ENCODE measurements around the gene GMPPA.
A peak's percentile ranks its signal among the peaks of the same experiment; 100 is the strongest.

The GMPPA gene

GRCh38 chr2:219486380-219486959, 12.2 kb upstream of the GMPPA start:
- no peak for DNase-seq (ENCODE audit: low read depth in 2 of 2)

- DNase-seq (ENCODE audit: low read depth in 2 of 2): no peak
Observed at GRCh38 chr2:219488149-219488843, 10.4 kb upstream of the GMPPA start.

GRCh38 chr2:219488844-219489194, 9.9 kb upstream of the GMPPA start:
- DNase-seq (ENCODE audit: low read depth in 2 of 2): no peak

- DNase-seq (ENCODE audit: low read depth in 2 of 2): no peak
Observed at GRCh38 chr2:219489315-219489714, 9.4 kb upstream of the GMPPA start.

GRCh38 chr2:219490186-219490585, 8.5 kb upstream of the GMPPA start:
- no peak for DNase-seq (ENCODE audit: low read depth in 2 of 2)

- DNase-seq (ENCODE audit: low read depth in 2 of 2): no peak
Observed at GRCh38 chr2:219490600-219491130, 8.0 kb upstream of the GMPPA start.

GRCh38 chr2:219491278-219491963, 7.3 kb upstream of the GMPPA start:
- DNase-seq (ENCODE audit: low read depth in 2 of 2): no peak

- no peak for DNase-seq (ENCODE audit: low read depth in 2 of 2)
Observed at GRCh38 chr2:219492575-219492974, 6.1 kb upstream of the GMPPA start.

GRCh38 chr2:219493086-219493485, 5.6 kb upstream of the GMPPA start:
- DNase-seq (ENCODE audit: low read depth in 2 of 2): no peak

GRCh38 chr2:219494952-219495530, 3.6 kb upstream of the GMPPA start:
- DNase-seq (ENCODE audit: low read depth in 2 of 2): no peak

- DNase-seq (ENCODE audit: low read depth in 2 of 2): peak; percentile 19 to 54
Observed at GRCh38 chr2:219495531-219496122, 3.1 kb upstream of the GMPPA start.

GRCh38 chr2:219496247-219496824, 2.4 kb upstream of the GMPPA start:
- no peak for DNase-seq (ENCODE audit: low read depth in 2 of 2)

GRCh38 chr2:219496825-219497494, 1.7 kb upstream of the GMPPA start:
- no peak for DNase-seq (ENCODE audit: low read depth in 2 of 2)

GRCh38 chr2:219497495-219498279, 1.0 kb upstream of the GMPPA start:
- no peak for DNase-seq (ENCODE audit: low read depth in 2 of 2)

GRCh38 chr2:219499058-219499307, 292 bp downstream of the GMPPA start:
- no peak for DNase-seq (ENCODE audit: low read depth in 2 of 2)

GRCh38 chr2:219499555-219499954, 864 bp downstream of the GMPPA start:
- no peak for DNase-seq (ENCODE audit: low read depth in 2 of 2)

GRCh38 chr2:219500135-219500534, 1.4 kb downstream of the GMPPA start:
- no peak for DNase-seq (ENCODE audit: low read depth in 2 of 2)

GRCh38 chr2:219501849-219502248, 3.2 kb downstream of the GMPPA start:
- no peak for DNase-seq (ENCODE audit: low read depth in 2 of 2)

GRCh38 chr2:219502618-219503017, 3.9 kb downstream of the GMPPA start:
- no peak for DNase-seq (ENCODE audit: low read depth in 2 of 2)

GRCh38 chr2:219505585-219505984, 6.9 kb downstream of the GMPPA start:
- no peak for DNase-seq (ENCODE audit: low read depth in 2 of 2)
